Upper lobe of left lung (tissue), 6 donors: ENCODE measurements around the gene C1orf226. TPM values are rescaled to one million over a fixed set of nuclear protein-coding genes. Genes with fewer than 3 reads are reported as not detected.

Experiments
- ATAC-seq, 2 donors: fragments of 200-7000 bp; cut with Tn5 transposase; one replicate each; pipeline ENCODE4 v1.9.1; 2022; ENCODE audit warnings: mild to moderate bottlenecking in 2 of 2, moderate library complexity in 2 of 2; ENCODE audit not compliant: low FRiP score in 2 of 2
- DNase-seq, 2 donors: peaks; one replicate each; pipeline ENCODE4 v3.0.0-alpha.2; 2019 to 2020
- H3K27ac ChIP-seq, 4 donors: fragments of 200-600 bp; sonication (generic); one replicate each; pipeline ENCODE4 v1.5.1; 2016 to 2019
- H3K27me3 ChIP-seq, 4 donors: fragments of 200-600 bp; sonication (generic); one replicate each; pipeline ENCODE4 v1.5.1; 2017 to 2019
- H3K36me3 ChIP-seq, 4 donors: fragments of 200-600 bp; sonication (generic); one replicate each; pipeline ENCODE4 v1.5.1; 2016 to 2019
- H3K4me1 ChIP-seq, 4 donors: fragments of 200-600 bp; sonication (generic); one replicate each; pipeline ENCODE4 v1.5.1; 2018 to 2019
- H3K4me3 ChIP-seq, 4 donors: fragments of 200-600 bp; sonication (generic); one replicate each; pipeline ENCODE4 v1.5.1; 2017 to 2019; ENCODE audit warnings: mild to moderate bottlenecking in 2 of 4, moderate library complexity in 1 of 4
- H3K9me3 ChIP-seq, 4 donors: fragments of 200-600 bp; sonication (generic); one replicate each; pipeline ENCODE4 v1.5.1; 2018 to 2019
- CTCF ChIP-seq, 6 experiments: fragments of 450-650 bp in 4 of 6; fragments of 200-600 bp in 2 of 6; sonication (generic) in 2 of 6; IDR thresholded peaks; one replicate each; pipeline ENCODE4 v1.5.1; 2016 to 2019; ENCODE audit warnings: antibody characterized with exemption in 6 of 6
- EP300 ChIP-seq, 4 donors: sonication (generic); formaldehyde crosslinking; IDR thresholded peaks; one replicate each; pipeline ENCODE4 v1.5.1; 2017; ENCODE audit warnings: antibody characterized with exemption in 4 of 4, control low read depth in 2 of 4
- POLR2A ChIP-seq, 4 donors: fragments of 450-650 bp; IDR thresholded peaks; one replicate each; pipeline ENCODE4 v1.5.1; 2016 to 2017; ENCODE audit warnings: antibody characterized with exemption in 4 of 4, mild to moderate bottlenecking in 2 of 4
- POLR2AphosphoS5 ChIP-seq, 2 donors: sonication (generic); formaldehyde crosslinking; IDR thresholded peaks; one replicate each; pipeline ENCODE4 v1.5.1; 2017; ENCODE audit warnings: antibody characterized with exemption in 2 of 2
- WGBS, 2 donors: methylation state at CpG; one replicate each; pipeline ENCODE4 v1.1.5; 2017 to 2018; 5-methylcytosine and 5-hydroxymethylcytosine counted together
- total RNA-seq, 6 donors: library from RNA; depleted of rRNA in 4 of 6; stranded (reverse); fragments of >200 nt in 4 of 6; gene quantifications; one replicate each; pipeline versions ENCODE4 v1.1.0 to v1.2.1, GENCODE V29; 2016 to 2021
- donor health status: DM: no; HTN: no; CAD: no; lungs with moderate emphysema.
- donor health status: DM: no; HTN: yes; CAD: no; lungs with severe emphysema.

Gene C1orf226
- total RNA-seq, 6 donors from 2014 or later, result 7.2 to 16.7 (median 10.9) TPM

GRCh38 chr1:162367772-162368171 lies 13.8 kb upstream of the C1orf226 start:
- ATAC-seq (no peak), DNase-seq (no peak)
- no peak overlapping the region for H3K27ac ChIP-seq
- no peaks in the 10 kb centered on the region for H3K4me1 ChIP-seq
- no peaks in the 10 kb centered on the region for H3K9me3 ChIP-seq
- H3K4me3 ChIP-seq, result no peak overlapping the region
- no peaks in the 10 kb centered on the region for H3K36me3 ChIP-seq
- WGBS, 2 donors, result 80 to 86% methylated on average over 10 of the region's 10 CpGs
- no peaks in the 10 kb centered on the region for H3K27me3 ChIP-seq
- TF ChIP-seq POLR2AphosphoS5 (IDR thresholded peaks at IDR 0.05) (no peak), POLR2A (IDR thresholded peaks at IDR 0.05) (no peak), CTCF (IDR thresholded peaks at IDR 0.05) (no peak), EP300 (IDR thresholded peaks at IDR 0.05) (no peak)

GRCh38 chr1:162368451-162368850 lies 13.1 kb upstream of the C1orf226 start:
- no peak overlapping the region for H3K27ac ChIP-seq
- no peaks in the 10 kb centered on the region for H3K27me3 ChIP-seq
- H3K9me3 ChIP-seq, result no peaks in the 10 kb centered on the region
- H3K4me3 ChIP-seq, result no peak overlapping the region
- H3K36me3 ChIP-seq, result no peaks in the 10 kb centered on the region
- DNase-seq (no peak), ATAC-seq (no peak)
- WGBS, 2 donors, result 58 to 66% methylated on average over 4 of the region's 4 CpGs
- no peaks in the 10 kb centered on the region for H3K4me1 ChIP-seq
- TF ChIP-seq CTCF (IDR thresholded peaks at IDR 0.05), result no peak

- H3K27ac ChIP-seq, result no peak overlapping the region
- H3K4me3 ChIP-seq, result no peak overlapping the region
- no peaks in the 10 kb centered on the region for H3K4me1 ChIP-seq
- no peaks in the 10 kb centered on the region for H3K36me3 ChIP-seq
- ATAC-seq, result no peak
- no peaks in the 10 kb centered on the region for H3K27me3 ChIP-seq
- no peak for TF ChIP-seq EP300 (IDR thresholded peaks at IDR 0.05)
- TF ChIP-seq CTCF (IDR thresholded peaks at IDR 0.05), result no peak
- no peaks in the 10 kb centered on the region for H3K9me3 ChIP-seq
- no peak for DNase-seq
- 85 to 88% methylated on average over 7 of the region's 7 CpGs for WGBS, 2 donors
Observed at GRCh38 chr1:162369571-162369970, 12.0 kb upstream of the C1orf226 start.

- DNase-seq, result no peak
- no peak for ATAC-seq
- Histone ChIP-seq H3K27ac (no peak overlapping the region), H3K36me3 (no peaks in the 10 kb centered on the region), H3K4me3 (no peak overlapping the region), H3K4me1 (no peaks in the 10 kb centered on the region), H3K9me3 (no peaks in the 10 kb centered on the region), H3K27me3 (no peaks in the 10 kb centered on the region)
- 74 to 81% methylated on average over 1 of the region's 1 CpG for WGBS, 2 donors
- no peak for TF ChIP-seq POLR2AphosphoS5 (IDR thresholded peaks at IDR 0.05)
- no peak for TF ChIP-seq CTCF (IDR thresholded peaks at IDR 0.05)
- TF ChIP-seq POLR2A (IDR thresholded peaks at IDR 0.05), result no peak
- TF ChIP-seq EP300 (IDR thresholded peaks at IDR 0.05), result no peak
Observed at GRCh38 chr1:162370161-162370560, 11.4 kb upstream of the C1orf226 start.

GRCh38 chr1:162370721-162371120 lies 10.8 kb upstream of the C1orf226 start:
- H3K9me3 ChIP-seq, result no peaks in the 10 kb centered on the region
- H3K36me3 ChIP-seq, result no peaks in the 10 kb centered on the region
- ATAC-seq (no peak), DNase-seq (no peak)
- no peaks in the 10 kb centered on the region for H3K4me1 ChIP-seq
- WGBS, 2 donors, result 92 to 96% methylated on average over 3 of the region's 3 CpGs
- no peak overlapping the region for H3K4me3 ChIP-seq
- TF ChIP-seq CTCF (IDR thresholded peaks at IDR 0.05) (no peak), POLR2AphosphoS5 (IDR thresholded peaks at IDR 0.05) (no peak), POLR2A (IDR thresholded peaks at IDR 0.05) (no peak), EP300 (IDR thresholded peaks at IDR 0.05) (no peak)
- no peaks in the 10 kb centered on the region for H3K27me3 ChIP-seq
- no peak overlapping the region for H3K27ac ChIP-seq
